Body of pancreas (tissue), 4 donors: ENCODE data around the gene RCAN2. TPM values are rescaled to one million over a fixed set of nuclear protein-coding genes. Genes with fewer than 3 reads are reported as not detected.

Source experiments
- ATAC-seq: fragments of 150-250 bp; one replicate; pipeline ENCODE4 v1.9.1; 2016
- DNase-seq, 4 donors: peaks; one replicate each; pipeline ENCODE4 v3.0.0-alpha.2; 2019
- H3K27ac ChIP-seq, 4 donors: fragments of 200-600 bp; sonication (generic); 1 replicate in 3 of 4; 2 replicates in 1 of 4; pipeline versions ENCODE4 v1.5.1 to v1.6.1; 2016 to 2019; ENCODE audit warnings: mild to moderate bottlenecking in 1 of 4, mixed read lengths in 1 of 4, moderate library complexity in 1 of 4
- H3K27me3 ChIP-seq, 2 donors: fragments of 200-600 bp; sonication (generic); one replicate each; pipeline ENCODE4 v1.6.0; 2016; ENCODE audit warnings: mild to moderate bottlenecking in 1 of 2
- H3K36me3 ChIP-seq, 2 donors: fragments of 200-600 bp; sonication (generic); replicated peaks in 1 of 2; 2 replicates each; pipeline ENCODE4 v1.5.1; 2016; ENCODE audit warnings: low read depth in 2 of 2; ENCODE audit not compliant: insufficient read depth in 1 of 2
- H3K4me1 ChIP-seq: fragments of 200-600 bp; sonication (generic); one replicate; pipeline ENCODE4 v1.6.0; 2016
- H3K4me3 ChIP-seq, 2 donors: fragments of 200-600 bp; sonication (generic); 1 replicate in 1 of 2; 2 replicates in 1 of 2; pipeline ENCODE4 v1.5.1; 2016 to 2019
- H3K9me3 ChIP-seq, 3 donors: fragments of 200-600 bp; sonication (generic); 1 replicate in 2 of 3; 2 replicates in 1 of 3; pipeline ENCODE4 v1.5.1; 2016
- POLR2A ChIP-seq, 3 donors: fragments of 450-650 bp; IDR thresholded peaks; one replicate each; pipeline ENCODE4 v1.6.1; 2016; ENCODE audit warnings: antibody characterized with exemption in 3 of 3, mild to moderate bottlenecking in 2 of 3
- WGBS, 2 donors: methylation state at CpG; one replicate each; pipeline ENCODE4 v1.1.5; 2017; 5-methylcytosine and 5-hydroxymethylcytosine counted together
- intact Hi-C: fragments of 100-400 bp; cut with DNase I; formaldehyde crosslinking; loops from one replicate; pipeline ENCODE4 v1.15.1; 2023
- total RNA-seq, 2 donors: library from RNA; depleted of rRNA; stranded (reverse); fragments of >200 nt; gene quantifications; one replicate each; pipeline ENCODE4 v1.1.0, GENCODE V29; 2016
- TF ChIP-seq, protein P1 (sequence below), 7 experiments: fragments of 450-650 bp in 4 of 7; fragments of 200-600 bp in 3 of 7; sonication (generic) in 3 of 7; IDR thresholded peaks; one replicate each; pipeline ENCODE4 v1.5.1; 2016 to 2019; ENCODE audit warnings: antibody characterized with exemption in 7 of 7

The RCAN2 gene
- total RNA-seq, 2 donors from 2014 or later: 5.3 to 6.5 TPM

DNA sequence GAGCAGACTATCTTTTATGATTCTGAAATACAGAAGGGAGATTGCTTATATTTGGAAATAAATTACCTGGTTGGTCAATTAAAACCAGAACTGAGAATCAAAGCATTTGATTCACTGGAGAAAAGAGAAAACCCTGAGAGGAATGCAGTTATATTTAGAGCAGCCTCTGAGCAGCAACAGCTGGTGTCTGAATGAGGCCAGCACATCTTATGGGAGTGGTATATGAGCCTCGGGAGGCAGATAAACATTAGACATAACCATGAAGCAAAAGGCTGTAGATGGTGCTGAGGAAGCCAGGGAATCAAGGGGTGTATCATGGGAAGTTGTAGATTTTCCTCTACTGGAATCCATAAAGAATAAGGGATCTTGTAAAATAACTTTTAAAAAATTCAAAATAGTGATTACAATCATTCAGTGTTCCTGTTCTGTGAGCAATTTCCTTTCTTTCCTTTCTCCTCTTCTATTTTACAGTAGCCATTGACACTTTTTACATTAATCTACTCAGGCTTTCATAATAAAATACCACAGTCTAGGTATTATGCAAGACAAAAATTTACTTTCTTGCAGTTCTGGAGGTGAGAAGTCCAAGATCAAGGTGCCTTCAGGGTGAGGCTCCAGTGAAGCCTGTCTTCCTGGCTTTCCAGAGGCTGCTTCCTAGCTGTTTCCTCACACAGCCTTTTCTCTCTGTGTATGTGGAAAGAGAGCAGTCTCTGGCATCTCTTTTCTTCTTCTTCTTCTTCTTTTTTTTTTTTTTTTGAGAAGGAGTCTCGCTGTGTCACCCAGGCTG is 287.7 kb downstream of the RCAN2 start:
- H3K27me3 ChIP-seq: no peaks in the 10 kb centered on the region
- H3K4me1 ChIP-seq: peaks cover 9% of the 10 kb centered on the region
- no peak for TF ChIP-seq POLR2A (IDR thresholded peaks at IDR 0.05)
- TF ChIP-seq, protein P1, sequence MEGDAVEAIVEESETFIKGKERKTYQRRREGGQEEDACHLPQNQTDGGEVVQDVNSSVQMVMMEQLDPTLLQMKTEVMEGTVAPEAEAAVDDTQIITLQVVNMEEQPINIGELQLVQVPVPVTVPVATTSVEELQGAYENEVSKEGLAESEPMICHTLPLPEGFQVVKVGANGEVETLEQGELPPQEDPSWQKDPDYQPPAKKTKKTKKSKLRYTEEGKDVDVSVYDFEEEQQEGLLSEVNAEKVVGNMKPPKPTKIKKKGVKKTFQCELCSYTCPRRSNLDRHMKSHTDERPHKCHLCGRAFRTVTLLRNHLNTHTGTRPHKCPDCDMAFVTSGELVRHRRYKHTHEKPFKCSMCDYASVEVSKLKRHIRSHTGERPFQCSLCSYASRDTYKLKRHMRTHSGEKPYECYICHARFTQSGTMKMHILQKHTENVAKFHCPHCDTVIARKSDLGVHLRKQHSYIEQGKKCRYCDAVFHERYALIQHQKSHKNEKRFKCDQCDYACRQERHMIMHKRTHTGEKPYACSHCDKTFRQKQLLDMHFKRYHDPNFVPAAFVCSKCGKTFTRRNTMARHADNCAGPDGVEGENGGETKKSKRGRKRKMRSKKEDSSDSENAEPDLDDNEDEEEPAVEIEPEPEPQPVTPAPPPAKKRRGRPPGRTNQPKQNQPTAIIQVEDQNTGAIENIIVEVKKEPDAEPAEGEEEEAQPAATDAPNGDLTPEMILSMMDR (IDR thresholded peaks at IDR 0.05): no peak
- no peaks in the 10 kb centered on the region for H3K36me3 ChIP-seq
- H3K27ac ChIP-seq: no peak overlapping the region
- no peaks in the 10 kb centered on the region for H3K9me3 ChIP-seq
- ATAC-seq: no peak
- 61 to 93% methylated on average over 2 of the region's 2 CpGs for WGBS, 2 donors
- intact Hi-C loops: no loop called here
- no peak for DNase-seq
- H3K4me3 ChIP-seq: no peak overlapping the region

DNA sequence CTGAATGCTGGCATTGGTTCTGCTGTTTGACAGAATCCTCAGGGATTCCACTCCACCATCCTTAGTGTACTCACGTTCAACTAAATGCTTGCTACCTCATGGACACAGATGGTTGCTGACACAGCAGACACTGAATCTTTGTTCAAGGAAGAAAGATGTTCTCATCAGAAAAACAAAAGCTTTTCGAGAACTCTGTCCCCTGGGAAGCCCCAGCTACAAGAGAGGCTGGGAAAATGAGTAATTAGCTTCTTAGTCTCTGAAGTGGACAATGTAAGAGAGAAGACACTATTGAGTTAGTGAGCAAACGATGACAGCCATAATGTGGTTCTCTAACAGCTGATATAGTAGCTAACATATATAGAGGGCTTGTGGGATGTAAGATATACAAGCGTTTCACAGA is 289.5 kb downstream of the RCAN2 start:
- H3K9me3 ChIP-seq: no peaks in the 10 kb centered on the region
- WGBS, 2 donors: 87 to 89% methylated on average over 4 of the region's 4 CpGs
- H3K36me3 ChIP-seq: no peaks in the 10 kb centered on the region
- ATAC-seq: no peak
- DNase-seq: no peak
- no peak overlapping the region for H3K27ac ChIP-seq
- no peak overlapping the region for H3K4me3 ChIP-seq
- peaks cover 9% of the 10 kb centered on the region for H3K4me1 ChIP-seq
- no peaks in the 10 kb centered on the region for H3K27me3 ChIP-seq
- TF ChIP-seq, protein P1 (IDR thresholded peaks at IDR 0.05): no peak
- no peak for TF ChIP-seq POLR2A (IDR thresholded peaks at IDR 0.05)
- intact Hi-C loops: no loop called here

DNA sequence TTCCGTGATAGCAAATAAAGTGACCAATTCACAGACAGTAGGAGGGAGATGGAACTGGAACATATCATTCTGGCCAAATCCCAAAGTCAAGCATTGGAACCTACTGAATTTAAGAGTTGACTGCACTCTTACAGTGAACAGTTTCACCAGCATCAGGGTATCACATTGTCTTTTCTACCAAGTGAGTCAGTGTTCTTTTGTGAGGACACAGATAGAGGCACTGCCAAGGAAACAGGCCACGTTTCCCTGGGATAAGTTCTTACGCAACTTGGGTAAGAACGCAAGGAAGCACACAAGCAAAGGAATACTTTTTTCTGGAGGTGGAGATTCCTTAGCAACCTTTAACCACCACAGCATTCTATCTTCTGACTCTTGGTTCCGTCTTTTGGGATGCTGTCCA is 291.9 kb downstream of the RCAN2 start:
- intact Hi-C loops: no loop called here
- TF ChIP-seq, protein P1 (IDR thresholded peaks at IDR 0.05): no peak
- no peak for TF ChIP-seq POLR2A (IDR thresholded peaks at IDR 0.05)
- 60 to 66% methylated on average over 5 of the region's 5 CpGs for WGBS, 2 donors
- ATAC-seq (peak; percentile 68), DNase-seq (peak in 2 of 4 donors; percentile 29 to 36)
- H3K27me3 ChIP-seq: no peaks in the 10 kb centered on the region
- H3K27ac ChIP-seq: no peak overlapping the region
- no peaks in the 10 kb centered on the region for H3K9me3 ChIP-seq
- H3K36me3 ChIP-seq: no peaks in the 10 kb centered on the region
- peaks cover 9% of the 10 kb centered on the region for H3K4me1 ChIP-seq
- no peak overlapping the region for H3K4me3 ChIP-seq

DNA sequence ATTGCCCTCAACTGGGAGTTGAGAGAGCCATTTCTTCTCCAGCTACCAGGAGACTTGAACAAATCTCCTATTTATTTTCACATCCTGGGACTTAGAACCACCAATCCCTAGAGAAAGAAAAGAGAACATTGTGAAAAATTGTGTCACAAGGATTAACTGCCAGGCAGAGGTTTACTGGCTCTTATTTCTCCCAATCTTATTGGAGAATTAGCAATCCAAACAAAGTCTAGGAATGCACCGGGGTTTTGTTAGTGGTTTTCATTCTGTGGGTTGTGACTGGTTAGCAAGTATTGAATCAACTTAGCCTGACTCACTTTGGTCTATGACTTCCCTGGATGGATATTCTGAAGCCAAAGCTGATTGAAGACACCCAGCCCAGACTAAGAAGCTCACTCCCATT is 299.3 kb downstream of the RCAN2 start:
- Histone ChIP-seq H3K4me3 (no peak overlapping the region), H3K36me3 (no peaks in the 10 kb centered on the region), H3K27ac (no peak overlapping the region), H3K4me1 (no peaks in the 10 kb centered on the region), H3K9me3 (no peaks in the 10 kb centered on the region), H3K27me3 (no peaks in the 10 kb centered on the region)
- ATAC-seq: no peak
- intact Hi-C loops: no loop called here
- TF ChIP-seq POLR2A (IDR thresholded peaks at IDR 0.05): no peak
- TF ChIP-seq, protein P1 (IDR thresholded peaks at IDR 0.05): no peak
- WGBS, 2 donors: 56 to 67% methylated on average over 1 of the region's 1 CpG
- DNase-seq: no peak

DNA sequence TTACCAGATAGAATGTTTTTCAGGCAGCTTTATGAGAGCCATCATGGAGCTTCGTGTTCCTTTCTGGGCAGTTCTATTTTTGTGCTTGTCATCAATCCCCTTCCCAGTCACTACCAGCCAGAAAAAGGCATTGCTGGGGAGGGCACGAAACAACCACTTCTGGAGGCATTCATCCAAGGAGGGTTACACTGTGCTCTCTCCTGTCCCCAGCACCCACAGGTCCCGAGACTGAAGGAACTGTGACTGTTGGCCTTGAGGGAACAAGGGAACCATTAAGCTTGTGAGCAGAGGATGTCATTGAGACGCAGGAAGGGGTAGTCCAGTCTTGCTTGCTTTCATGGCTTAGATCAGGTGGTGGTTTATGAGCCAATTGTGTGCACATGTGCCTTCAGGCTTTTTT is 300.4 kb downstream of the RCAN2 start:
- 82 to 88% methylated on average over 4 of the region's 4 CpGs for WGBS, 2 donors
- no peak for ATAC-seq

More for the DNA sequence above, 300.4 kb downstream of the RCAN2 start:
- no peaks in the 10 kb centered on the region for H3K4me1 ChIP-seq
- no peaks in the 10 kb centered on the region for H3K9me3 ChIP-seq
- intact Hi-C loops: no loop called here
- TF ChIP-seq, protein P1 (IDR thresholded peaks at IDR 0.05): no peak
- TF ChIP-seq POLR2A (IDR thresholded peaks at IDR 0.05): no peak
- no peaks in the 10 kb centered on the region for H3K36me3 ChIP-seq
- no peak overlapping the region for H3K4me3 ChIP-seq
- DNase-seq: no peak
- H3K27ac ChIP-seq: no peak overlapping the region
- H3K27me3 ChIP-seq: no peaks in the 10 kb centered on the region
